HepG2 (cell line): ENCODE measurements around the gene TMEM125. TPM values are rescaled to one million over a fixed set of nuclear protein-coding genes. Genes with fewer than 3 reads are reported as not detected.
A peak's percentile ranks its signal among the peaks of the same experiment; 100 is the strongest.

Source experiments
- ATAC-seq: fragments of 200-7000 bp; cut with Tn5 transposase; 3 replicates; pipeline ENCODE4 v1.9.1; 2020; ENCODE audit warnings: mild to moderate bottlenecking, moderate library complexity
- BruUV-seq: library from RNA; stranded (reverse); fragments of 400-500 nt; replicated peaks from 2 replicates; lab custom pipeline; 2021; lab: Mats Ljungman, UMichigan
- CTCF ChIA-PET: fragments of 300-600 bp; formaldehyde crosslinking; extraction: SDS; loops from one replicate; lab custom pipeline; 2021; ENCODE audit warnings: low total read pairs, inconsistent platforms, low intra/inter-chr PET ratio; lab: Yijun Ruan, JAX
- POLR2A ChIA-PET: fragments of 350-600 bp; sonication (Branson Sonifier 250); formaldehyde crosslinking; loops from one replicate; lab custom pipeline; 2020; ENCODE audit warnings: antibody characterized with exemption, inconsistent platforms; lab: Yijun Ruan, JAX
- DNase-seq: peaks from one replicate; pipeline ENCODE4 v3.0.0-alpha.2; 2015; ENCODE audit warnings: low spot score
- FAIRE-seq: peaks from 3 replicates; lab custom pipeline; 2011; peaks lifted over from hg19 to GRCh38; lab: Jason Lieb, UNC
- H2AFZ ChIP-seq: one replicate; pipeline ENCODE4 v1.6.1; 2011; ENCODE audit warnings: low read length, inconsistent platforms
- H3K27ac ChIP-seq: fragments of 300-600 bp; 3 replicates; pipeline ENCODE4 v1.8.0; 2011; ENCODE audit warnings: mixed run types, mild to moderate bottlenecking, mixed read lengths, low read length, inconsistent platforms; ENCODE audit not compliant: insufficient read depth; ENCODE audit errors: extremely low read length
- H3K27me3 ChIP-seq, 2 experiments: fragments of 200-600 bp in 1 of 2; 2 replicates in 1 of 2; 3 replicates in 1 of 2; pipeline versions ENCODE4 v1.6.0 to v1.8.0; 2011; ENCODE audit warnings: low read length in 2 of 2, mild to moderate bottlenecking in 2 of 2, moderate library complexity in 2 of 2, inconsistent platforms in 1 of 2; ENCODE audit not compliant: insufficient read depth in 2 of 2, control insufficient read depth in 1 of 2
- H3K36me3 ChIP-seq, 2 experiments: fragments of 200-600 bp in 1 of 2; replicated peaks in 1 of 2; 2 replicates in 1 of 2; 3 replicates in 1 of 2; pipeline versions ENCODE4 v1.5.1 to v1.8.0; 2011; ENCODE audit warnings: low read length in 2 of 2, inconsistent platforms in 1 of 2; ENCODE audit not compliant: insufficient read depth in 2 of 2, control insufficient read depth in 1 of 2
- H3K4me1 ChIP-seq: 2 replicates; pipeline ENCODE4 v1.5.1; 2012; ENCODE audit warnings: low read length, inconsistent platforms; ENCODE audit not compliant: insufficient read depth
- H3K4me2 ChIP-seq: 2 replicates; pipeline ENCODE4 v1.6.0; 2011; ENCODE audit warnings: low read depth, low read length, inconsistent platforms
- H3K4me3 ChIP-seq, 3 experiments: fragments of 200-600 bp in 1 of 3; sonication (generic), shearing (Covaris generic) in 1 of 3; replicated peaks in 1 of 3; 2 replicates each; pipeline ENCODE4 v1.5.1; 2011 to 2016; ENCODE audit warnings: low read length in 3 of 3, inconsistent platforms in 2 of 3, low read depth in 2 of 3, mild to moderate bottlenecking in 2 of 3, control low read depth in 1 of 3, mixed read lengths in 1 of 3; ENCODE audit not compliant: insufficient read depth in 1 of 3
- H3K79me2 ChIP-seq: one replicate; pipeline ENCODE4 v1.6.1; 2011; ENCODE audit warnings: low read length, inconsistent platforms; ENCODE audit not compliant: insufficient read depth
- H3K9ac ChIP-seq: 2 replicates; pipeline ENCODE4 v1.6.0; 2011; ENCODE audit warnings: mild to moderate bottlenecking, low read depth, low read length, inconsistent platforms; ENCODE audit not compliant: insufficient read depth
- H3K9me3 ChIP-seq: 2 replicates; pipeline ENCODE4 v1.5.1; 2012; ENCODE audit warnings: mild to moderate bottlenecking, low read length
- H4K20me1 ChIP-seq: 2 replicates; pipeline ENCODE4 v1.6.0; 2011; ENCODE audit warnings: inconsistent platforms, mild to moderate bottlenecking, low read length, moderate library complexity; ENCODE audit not compliant: insufficient read depth
- CTCF ChIP-seq: sonication (generic); formaldehyde crosslinking; IDR thresholded peaks from 2 replicates; pipeline ENCODE4 v1.5.0; 2020; ENCODE audit warnings: mild to moderate bottlenecking, missing genetic modification reagents, moderate library complexity
- SMAD9 ChIP-seq: sonication (generic); formaldehyde crosslinking; IDR thresholded peaks from 2 replicates; pipeline ENCODE4 v1.5.1; 2020; ENCODE audit warnings: mild to moderate bottlenecking, missing genetic modification reagents
- ZBTB26 ChIP-seq: IDR thresholded peaks from 2 replicates; pipeline ENCODE4 v1.6.1; 2016; ENCODE audit warnings: missing compliant biosample characterization, missing genetic modification reagents, borderline replicate concordance
- ZGPAT ChIP-seq: IDR thresholded peaks from 2 replicates; pipeline ENCODE4 v1.6.1; 2016; ENCODE audit warnings: mild to moderate bottlenecking
- ZNF121 ChIP-seq: sonication (generic); formaldehyde crosslinking; IDR thresholded peaks from 2 replicates; pipeline ENCODE4 v1.5.0; 2020; ENCODE audit warnings: mild to moderate bottlenecking, missing genetic modification reagents
- ZNF737 ChIP-seq: sonication (generic); formaldehyde crosslinking; IDR thresholded peaks from 2 replicates; pipeline ENCODE4 v1.5.0; 2020; ENCODE audit warnings: missing genetic modification reagents, mild to moderate bottlenecking, borderline replicate concordance
- WGBS: methylation state at CpG from one replicate; pipeline ENCODE4 v1.1.6; 2017; ENCODE audit warnings: low lambda C conversion rate; 5-methylcytosine and 5-hydroxymethylcytosine counted together
- in situ Hi-C: cut with HindIII; loops from 2 replicates; pipeline ENCODE4 v1.10.0; 2017; ENCODE audit warnings: low pct_unique_long_range_greater_than_20kb; ENCODE audit not compliant: extremely low pct_ligation_motif_present
- intact Hi-C: fragments of 100-400 bp; cut with micrococcal nuclease; formaldehyde crosslinking; loops from one replicate; pipeline ENCODE4 v1.10.0; 2022; ENCODE audit not compliant: unreplicated experiment
- polyA plus RNA-seq, 8 experiments: library from polyadenylated mRNA; depleted of rRNA in 3 of 8; stranded (reverse) in 7 of 8; unstranded in 1 of 8; fragments of >200 nt; fragmentation: Illumina TruSeq in 4 of 8; extraction: Trizol in 4 of 8; gene quantifications; 2 replicates each; pipeline versions ENCODE4 v1.2.1 to v1.2.3, GENCODE V29; 2011 to 2016; ENCODE audit warnings: low read depth in 4 of 8, missing spikeins in 1 of 8, mixed read lengths in 1 of 8; ENCODE audit not compliant: insufficient read depth in 1 of 8
- total RNA-seq, 5 experiments: library from RNA; depleted of rRNA; stranded (reverse); fragments of >200 nt; fragmentation: Illumina TruSeq; extraction: Trizol; gene quantifications; 2 replicates each; pipeline ENCODE4 v1.2.3, GENCODE V29; 2016; ENCODE audit warnings: low read depth in 1 of 5

The TMEM125 gene
- total and polyA plus RNA-seq, 2 of the 13 experiments (the other 11 are each of a cell fraction or from before 2014, with no cell fraction given) = 0.03 TPM; not detected in 1

- ATAC-seq = peak; percentile 38
- POLR2A ChIA-PET = interaction anchor here (0.8 to 1.4 kb wide), 4 partner anchors 26 to 65 kb away, joined by 3 to 6 read pairs (median 3); partner anchors contain the start of gene CDC20
- TF ChIP-seq ZBTB26 (CRISPR knock-in tag) (0 out of 2 replicates have a peak, but pooled peaks have one; percentile 47), ZNF737 (CRISPR knock-in tag) (no peak), ZNF121 (CRISPR knock-in tag) (peak; percentile 92)
- Histone ChIP-seq H3K4me3 (no peak overlapping the region), H3K4me1 (peaks cover 25% of the 10 kb centered on the region), H2AFZ (no peak overlapping the region), H4K20me1 (no peaks in the 10 kb centered on the region), H3K4me2 (peak overlapping the region; percentile 20; the same call in 1 of the 2 replicates), H3K9ac (no peak overlapping the region), H3K27me3 (peaks cover 0 to 38% of the 10 kb centered on the region in 2 experiments; a peak in 3 of 5 replicates), H3K36me3 (no peaks in the 10 kb centered on the region), H3K9me3 (no peaks in the 10 kb centered on the region), H3K27ac (no peak overlapping the region), H3K79me2 (no peaks in the 10 kb centered on the region)
- no peak for DNase-seq
- in situ Hi-C loops = no loop called here
- WGBS = 19% methylated on average over 6 of the region's 8 CpGs
- no peak for FAIRE-seq
- BruUV-seq = no TSS peak
- CTCF ChIA-PET = no interaction called here
- intact Hi-C loops = no loop called here
Measured at GRCh38 chr1:43303471-43304313, 33.9 kb downstream of the TMEM125 start.

- WGBS = 26% methylated on average over 8 of the region's 8 CpGs
- Histone ChIP-seq H2AFZ (no peak overlapping the region), H3K27ac (no peak overlapping the region), H3K4me3 (no peak overlapping the region), H4K20me1 (no peaks in the 10 kb centered on the region), H3K79me2 (no peaks in the 10 kb centered on the region), H3K36me3 (no peaks in the 10 kb centered on the region), H3K4me1 (peaks cover 25% of the 10 kb centered on the region), H3K4me2 (no peak overlapping the region; the same call in 1 of the 2 replicates), H3K27me3 (peaks cover 0 to 40% of the 10 kb centered on the region in 2 experiments; a peak in 3 of 5 replicates), H3K9ac (no peak overlapping the region), H3K9me3 (no peaks in the 10 kb centered on the region)
- no peak for FAIRE-seq
- TF ChIP-seq SMAD9 (CRISPR knock-in tag) = no peak
- TF ChIP-seq ZGPAT (CRISPR knock-in tag) = no peak
- 0 out of 2 replicates have a peak, but pooled peaks have one; percentile 16 for TF ChIP-seq CTCF
- ChIA-PET CTCF (no interaction called here), POLR2A (interaction anchor here (1.4 kb wide), 1 partner anchor 54 kb away, joined by 6 read pairs; the partner anchor contains the start of gene CDC20)
- DNase-seq = no peak
- intact Hi-C loops (no loop called here), in situ Hi-C loops (no loop called here)
- ATAC-seq = no peak; the same call in 2 of the 3 replicates
- BruUV-seq = no TSS peak
Measured at GRCh38 chr1:43304314-43304681, 34.5 kb downstream of the TMEM125 start.
